Ovary (tissue), 3 donors: ENCODE measurements around the gene LPAR1.

Experiments
- CTCF ChIP-seq, 3 donors: fragments of 450-650 bp in 2 of 3; fragments of 200-600 bp in 1 of 3; IDR thresholded peaks; one replicate each; pipeline versions ENCODE4 v1.5.1 to v1.8.0; 2016 to 2022; ENCODE audit warnings: antibody characterized with exemption in 3 of 3, mild to moderate bottlenecking in 1 of 3
- POLR2A ChIP-seq: fragments of 450-650 bp; IDR thresholded peaks from one replicate; pipeline ENCODE4 v1.6.1; 2017; ENCODE audit warnings: antibody characterized with exemption, mild to moderate bottlenecking, moderate library complexity
- donor health status: DM: no; HTN: no; CAD: no.

GRCh38 chr9:111065414-111065813 lies 27.1 kb upstream of the LPAR1 start:
- no peak for TF ChIP-seq CTCF (IDR thresholded peaks at IDR 0.05)
- TF ChIP-seq POLR2A, result no peak
